ENCODE results near the gene BLM. TPM values are rescaled to one million over a fixed set of nuclear protein-coding genes. Genes with fewer than 3 reads are reported as not detected.
A peak's percentile ranks its signal among the peaks of the same experiment; 100 is the strongest.
"Not testable (repeated sequence)": the region's sequence is repeated elsewhere in the genome, so short reads cannot be mapped to it uniquely, and the experiment has no call there.

Gene BLM
- total RNA-seq = 26.2 TPM
- long read RNA-seq, full-length matches to known transcripts = 1 of 21 reads
- long read RNA-seq, partial matches to known transcripts = 1 of 21 reads
- long read RNA-seq, other reads (novel, unspliced or antisense) = 19 of 21 reads

GRCh38 chr15:90716976-90717821 lies at the start of gene BLM:
Gene BLM (plus strand): TSS chr15:90717346. CDS start chr15:90747393, 30,047 bp downstream.
- Histone ChIP-seq H3K27me3 (ENCODE audit: low read depth) (no peaks in the 10 kb centered on the region), H3K27ac (replicated peaks) (peak within 1 kb of the TSS; percentile 93), H3K4me1 (peaks cover 19% of the 10 kb centered on the region), H3K9me3 (replicated peaks) (no peaks in the 10 kb centered on the region), H3K36me3 (no peaks in the 10 kb centered on the region), H3K4me3 (peak within 1 kb of the TSS; percentile 77)
- peak; percentile 95 for DNase-seq
- intact Hi-C loops (cut with micrococcal nuclease) = no loop called here
- TF ChIP-seq CTCF (IDR thresholded peaks at IDR 0.05; ENCODE audit: borderline replicate concordance) = peak; percentile 69

- intact Hi-C loops (cut with micrococcal nuclease); H3K27me3 ChIP-seq (ENCODE audit: low read depth); H3K4me3 ChIP-seq; H3K9me3 ChIP-seq (replicated peaks); DNase-seq; H3K27ac ChIP-seq (replicated peaks); H3K36me3 ChIP-seq: not testable (repeated sequence)
- peaks cover 16% of the 10 kb centered on the region for H3K4me1 ChIP-seq
These were observed 49.3 kb upstream of the BLM start for GRCh38 chr15:90667755-90668345.

- H3K36me3 ChIP-seq; H3K27ac ChIP-seq (replicated peaks); H3K27me3 ChIP-seq (ENCODE audit: low read depth); intact Hi-C loops (cut with micrococcal nuclease); DNase-seq; H3K4me1 ChIP-seq; H3K4me3 ChIP-seq; H3K9me3 ChIP-seq (replicated peaks): not testable (repeated sequence)
These were observed 46.5 kb upstream of the BLM start for GRCh38 chr15:90670631-90671030.

- DNase-seq = no peak
- Histone ChIP-seq H3K27ac (replicated peaks) (no peak overlapping the region), H3K27me3 (ENCODE audit: low read depth) (no peaks in the 10 kb centered on the region), H3K9me3 (replicated peaks) (no peaks in the 10 kb centered on the region), H3K36me3 (no peaks in the 10 kb centered on the region), H3K4me1 (peaks cover under 1% of the 10 kb centered on the region), H3K4me3 (no peak overlapping the region)
- intact Hi-C loops (cut with micrococcal nuclease) = no loop called here
- TF ChIP-seq CTCF (IDR thresholded peaks at IDR 0.05; ENCODE audit: borderline replicate concordance) = no peak
These were observed 45.9 kb upstream of the BLM start for GRCh38 chr15:90671216-90671615.

- H3K27ac ChIP-seq (replicated peaks); DNase-seq; H3K4me3 ChIP-seq; intact Hi-C loops (cut with micrococcal nuclease); H3K4me1 ChIP-seq; H3K9me3 ChIP-seq (replicated peaks); H3K36me3 ChIP-seq; H3K27me3 ChIP-seq (ENCODE audit: low read depth): not testable (repeated sequence)
These were observed 43.8 kb upstream of the BLM start for GRCh38 chr15:90673357-90673756.

GRCh38 chr15:90674476-90674875 lies 42.7 kb upstream of the BLM start:
- no peaks in the 10 kb centered on the region for H3K27me3 ChIP-seq (ENCODE audit: low read depth)
- no peaks in the 10 kb centered on the region for H3K4me1 ChIP-seq
- H3K4me3 ChIP-seq = no peak overlapping the region
- DNase-seq = no peak
- no peak overlapping the region for H3K27ac ChIP-seq (replicated peaks)
- H3K9me3 ChIP-seq (replicated peaks) = no peaks in the 10 kb centered on the region
- H3K36me3 ChIP-seq = no peaks in the 10 kb centered on the region
- intact Hi-C loops (cut with micrococcal nuclease) = no loop called here
- no peak for TF ChIP-seq CTCF (IDR thresholded peaks at IDR 0.05; ENCODE audit: borderline replicate concordance)

- no peaks in the 10 kb centered on the region for H3K4me1 ChIP-seq
- no peak overlapping the region for H3K27ac ChIP-seq (replicated peaks)
- no peaks in the 10 kb centered on the region for H3K27me3 ChIP-seq (ENCODE audit: low read depth)
- no peak overlapping the region for H3K4me3 ChIP-seq
- H3K9me3 ChIP-seq (replicated peaks) = no peaks in the 10 kb centered on the region
- no peak for TF ChIP-seq CTCF (IDR thresholded peaks at IDR 0.05; ENCODE audit: borderline replicate concordance)
- DNase-seq = no peak
- H3K36me3 ChIP-seq = no peaks in the 10 kb centered on the region
- intact Hi-C loops (cut with micrococcal nuclease) = no loop called here
These were observed 41.7 kb upstream of the BLM start for GRCh38 chr15:90675464-90675863.

Data from left ventricle myocardium inferior (tissue), 1 donor.